DND-41 (cell line): Measurements from ENCODE around the gene RALGAPA2.

Experiments used
- EZH2 ChIP-seq: IDR thresholded peaks from 3 replicates; pipeline ENCODE4 v1.6.1; 2012; ENCODE audit warnings: borderline replicate concordance, low read depth, mild to moderate bottlenecking, moderate library complexity, low read length, inconsistent platforms; ENCODE audit not compliant: severe bottlenecking
- TF ChIP-seq, protein P1 (sequence below): IDR thresholded peaks from 2 replicates; pipeline ENCODE4 v1.5.1; 2012; ENCODE audit warnings: borderline replicate concordance, low read length, moderate library complexity, mild to moderate bottlenecking; ENCODE audit not compliant: poor library complexity, severe bottlenecking; ENCODE audit errors: extremely low read depth

DNA sequence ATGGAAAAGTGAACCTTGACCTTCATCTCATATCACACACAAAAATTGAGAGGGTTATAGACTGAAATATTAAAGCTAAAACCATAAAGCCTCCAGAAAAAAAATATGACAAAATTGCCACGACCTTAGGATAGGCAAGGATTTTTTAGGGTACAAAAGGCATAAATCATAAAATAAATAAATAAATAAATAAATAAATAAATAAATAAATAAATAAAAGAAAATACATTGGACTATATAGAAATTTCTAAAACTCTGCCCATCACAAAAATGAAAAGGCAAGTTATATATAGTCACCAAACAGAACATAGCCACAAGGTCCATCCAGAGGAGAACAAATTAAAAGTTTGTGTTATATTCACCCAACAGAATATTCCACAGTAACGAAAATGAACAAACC, 235.9 kb downstream of the RALGAPA2 start:
- no peak for TF ChIP-seq EZH2
- TF ChIP-seq, protein P1, sequence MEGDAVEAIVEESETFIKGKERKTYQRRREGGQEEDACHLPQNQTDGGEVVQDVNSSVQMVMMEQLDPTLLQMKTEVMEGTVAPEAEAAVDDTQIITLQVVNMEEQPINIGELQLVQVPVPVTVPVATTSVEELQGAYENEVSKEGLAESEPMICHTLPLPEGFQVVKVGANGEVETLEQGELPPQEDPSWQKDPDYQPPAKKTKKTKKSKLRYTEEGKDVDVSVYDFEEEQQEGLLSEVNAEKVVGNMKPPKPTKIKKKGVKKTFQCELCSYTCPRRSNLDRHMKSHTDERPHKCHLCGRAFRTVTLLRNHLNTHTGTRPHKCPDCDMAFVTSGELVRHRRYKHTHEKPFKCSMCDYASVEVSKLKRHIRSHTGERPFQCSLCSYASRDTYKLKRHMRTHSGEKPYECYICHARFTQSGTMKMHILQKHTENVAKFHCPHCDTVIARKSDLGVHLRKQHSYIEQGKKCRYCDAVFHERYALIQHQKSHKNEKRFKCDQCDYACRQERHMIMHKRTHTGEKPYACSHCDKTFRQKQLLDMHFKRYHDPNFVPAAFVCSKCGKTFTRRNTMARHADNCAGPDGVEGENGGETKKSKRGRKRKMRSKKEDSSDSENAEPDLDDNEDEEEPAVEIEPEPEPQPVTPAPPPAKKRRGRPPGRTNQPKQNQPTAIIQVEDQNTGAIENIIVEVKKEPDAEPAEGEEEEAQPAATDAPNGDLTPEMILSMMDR: no peak
